CD4-positive, CD25-positive, alpha-beta regulatory T cell (primary cell): ENCODE data around the gene JDP2. TPM values are rescaled to one million over a fixed set of nuclear protein-coding genes. Genes with fewer than 3 reads are reported as not detected.

Experiments
- ATAC-seq, 2 donors: fragments of 150-1000 bp; cut with Tn5 transposase; one replicate each; pipeline ENCODE4 v1.10.0; 2021; ENCODE audit warnings: low read depth in 2 of 2, moderate number of reproducible peaks in 2 of 2, moderate library complexity in 1 of 2
- DNase-seq, 3 donors: peaks; one replicate each; pipeline versions ENCODE4 v3.0.0 to v3.0.0-alpha.2; 2012 to 2022; ENCODE audit warnings: mixed read lengths in 1 of 3
- H3K27ac ChIP-seq: one replicate; pipeline ENCODE4 v1.7.0; 2013; ENCODE audit warnings: mild to moderate bottlenecking, low read length; ENCODE audit not compliant: insufficient read depth, poor library complexity, severe bottlenecking
- H3K27me3 ChIP-seq: one replicate; pipeline ENCODE4 v1.7.0; 2013; ENCODE audit warnings: low read length; ENCODE audit not compliant: control insufficient read depth, insufficient read depth
- H3K36me3 ChIP-seq: one replicate; pipeline ENCODE4 v1.7.0; 2013; ENCODE audit warnings: mild to moderate bottlenecking, low read length, moderate library complexity; ENCODE audit not compliant: control insufficient read depth, insufficient read depth
- H3K4me1 ChIP-seq: 2 replicates; pipeline ENCODE4 v1.7.0; 2013; ENCODE audit warnings: mild to moderate bottlenecking, low read length; ENCODE audit not compliant: insufficient read depth, control insufficient read depth, poor library complexity, severe bottlenecking
- H3K4me3 ChIP-seq: one replicate; pipeline ENCODE4 v1.7.0; 2013; ENCODE audit warnings: low read depth, mild to moderate bottlenecking, low read length, moderate library complexity
- H3K9me3 ChIP-seq, 2 experiments: 1 replicate in 1 of 2; 2 replicates in 1 of 2; pipeline ENCODE4 v1.7.0; 2013; ENCODE audit warnings: low read length in 2 of 2, mild to moderate bottlenecking in 1 of 2, moderate library complexity in 1 of 2; ENCODE audit not compliant: control insufficient read depth in 2 of 2
- H3K27ac Mint-ChIP-seq, 3 donors: one replicate each; pipeline ENCODE4 v1.8.0; 2020 to 2022; ENCODE audit warnings: mild to moderate bottlenecking in 3 of 3, mixed read lengths in 3 of 3, moderate library complexity in 2 of 3
- H3K27me3 Mint-ChIP-seq: one replicate; pipeline ENCODE4 v1.8.0; 2022; ENCODE audit warnings: mild to moderate bottlenecking, mixed read lengths
- H3K36me3 Mint-ChIP-seq: one replicate; pipeline ENCODE4 v1.8.0; 2020; ENCODE audit warnings: mixed read lengths
- H3K4me1 Mint-ChIP-seq, 4 donors: one replicate each; pipeline ENCODE4 v1.8.0; 2020 to 2022; ENCODE audit warnings: mixed read lengths in 4 of 4, mild to moderate bottlenecking in 1 of 4
- H3K4me3 Mint-ChIP-seq, 4 donors: one replicate each; pipeline ENCODE4 v1.8.0; 2020 to 2022; ENCODE audit warnings: mild to moderate bottlenecking in 4 of 4, mixed read lengths in 4 of 4, moderate library complexity in 3 of 4
- H3K9me3 Mint-ChIP-seq, 7 donors: one replicate each; pipeline ENCODE4 v1.8.0; 2020 to 2022; ENCODE audit warnings: mixed read lengths in 7 of 7, mild to moderate bottlenecking in 3 of 7, moderate library complexity in 2 of 7
- polyA plus RNA-seq, 4 donors: library from polyadenylated mRNA; unstranded; fragments of 300-500 nt; fragmentation: Illumina TruSeq; gene quantifications; one replicate each; pipeline ENCODE4 v1.2.3, GENCODE V29; 2021
- total RNA-seq: library from RNA; stranded (reverse); gene quantifications from one replicate; pipeline ENCODE4 v1.2.3, GENCODE V29; 2022

Gene JDP2
- total and polyA plus RNA-seq, 5 donors from 2014 or later: 0.62 to 0.79 TPM; not detected in 3

- Mint-ChIP-seq H3K4me3 (no peak overlapping the region), H3K36me3 (no peaks in the 10 kb centered on the region), H3K4me1 (peaks cover 0 to 14% (median 4%) of the 10 kb centered on the region in 4 donors), H3K27me3 (peaks cover 19% of the 10 kb centered on the region), H3K9me3 (no peaks in the 10 kb centered on the region), H3K27ac (no peak overlapping the region)
- no peaks in the 10 kb centered on the region for H3K4me1 ChIP-seq
- ATAC-seq (no peak), DNase-seq (no peak)
- no peaks in the 10 kb centered on the region for H3K27me3 ChIP-seq
- H3K9me3 ChIP-seq: no peaks in the 10 kb centered on the region
- H3K4me3 ChIP-seq: no peak overlapping the region
- H3K27ac ChIP-seq: no peak overlapping the region
- no peaks in the 10 kb centered on the region for H3K36me3 ChIP-seq
These were observed 10.8 kb downstream of the JDP2 start for GRCh38 chr14:75438486-75439080.

GRCh38 chr14:75439989-75440388, 12.2 kb downstream of the JDP2 start:
- Histone ChIP-seq H3K9me3 (no peaks in the 10 kb centered on the region), H3K4me3 (no peak overlapping the region), H3K4me1 (no peaks in the 10 kb centered on the region), H3K36me3 (no peaks in the 10 kb centered on the region), H3K27ac (no peak overlapping the region), H3K27me3 (no peaks in the 10 kb centered on the region)
- Mint-ChIP-seq H3K4me3 (no peak overlapping the region), H3K9me3 (peaks cover 0 to 1% (median 0%) of the 10 kb centered on the region in 7 donors), H3K27me3 (peaks cover 19% of the 10 kb centered on the region), H3K27ac (no peak overlapping the region), H3K4me1 (peaks cover 0 to 13% (median 4%) of the 10 kb centered on the region in 4 donors), H3K36me3 (no peaks in the 10 kb centered on the region)
- DNase-seq: no peak
- no peak for ATAC-seq

- Histone ChIP-seq H3K4me1 (no peaks in the 10 kb centered on the region), H3K27me3 (no peaks in the 10 kb centered on the region), H3K27ac (no peak overlapping the region), H3K36me3 (no peaks in the 10 kb centered on the region), H3K4me3 (no peak overlapping the region), H3K9me3 (no peaks in the 10 kb centered on the region)
- H3K27me3 Mint-ChIP-seq: peaks cover 16% of the 10 kb centered on the region
- H3K4me3 Mint-ChIP-seq: no peak overlapping the region
- H3K9me3 Mint-ChIP-seq: peaks cover 0 to 2% (median 0%) of the 10 kb centered on the region in 7 donors
- ATAC-seq (no peak), DNase-seq (no peak)
- H3K36me3 Mint-ChIP-seq: no peaks in the 10 kb centered on the region
- H3K27ac Mint-ChIP-seq: peak overlapping the region in 1 of 3 donors; percentile 18
- H3K4me1 Mint-ChIP-seq: peaks cover 0 to 4% (median 1%) of the 10 kb centered on the region in 4 donors
These were observed 13.1 kb downstream of the JDP2 start for GRCh38 chr14:75440733-75441477.

GRCh38 chr14:75441728-75442127, 13.9 kb downstream of the JDP2 start:
- Histone ChIP-seq H3K27me3 (no peaks in the 10 kb centered on the region), H3K4me3 (no peak overlapping the region), H3K9me3 (no peaks in the 10 kb centered on the region), H3K4me1 (no peaks in the 10 kb centered on the region), H3K27ac (no peak overlapping the region), H3K36me3 (no peaks in the 10 kb centered on the region)
- DNase-seq (no peak), ATAC-seq (no peak)
- Mint-ChIP-seq H3K36me3 (no peaks in the 10 kb centered on the region), H3K27ac (no peak overlapping the region), H3K4me3 (no peak overlapping the region), H3K9me3 (peaks cover 0 to 2% (median 0%) of the 10 kb centered on the region in 7 donors), H3K27me3 (peaks cover 14% of the 10 kb centered on the region), H3K4me1 (no peaks in the 10 kb centered on the region)

- no peak for ATAC-seq
- Histone ChIP-seq H3K4me3 (no peak overlapping the region), H3K36me3 (no peaks in the 10 kb centered on the region), H3K9me3 (no peaks in the 10 kb centered on the region), H3K27me3 (no peaks in the 10 kb centered on the region), H3K4me1 (no peaks in the 10 kb centered on the region), H3K27ac (no peak overlapping the region)
- peaks cover 14% of the 10 kb centered on the region for H3K27me3 Mint-ChIP-seq
- H3K4me3 Mint-ChIP-seq: no peak overlapping the region
- no peak overlapping the region for H3K27ac Mint-ChIP-seq
- no peaks in the 10 kb centered on the region for H3K4me1 Mint-ChIP-seq
- no peak for DNase-seq
- no peaks in the 10 kb centered on the region for H3K36me3 Mint-ChIP-seq
- H3K9me3 Mint-ChIP-seq: peaks cover 0 to 2% (median 0%) of the 10 kb centered on the region in 7 donors
These were observed 14.3 kb downstream of the JDP2 start for GRCh38 chr14:75442166-75442565.

GRCh38 chr14:75442642-75443041, 14.8 kb downstream of the JDP2 start:
- H3K4me3 ChIP-seq: no peak overlapping the region
- no peak overlapping the region for H3K4me3 Mint-ChIP-seq
- H3K27me3 ChIP-seq: no peaks in the 10 kb centered on the region
- no peaks in the 10 kb centered on the region for H3K36me3 ChIP-seq
- peaks cover 15% of the 10 kb centered on the region for H3K27me3 Mint-ChIP-seq
- H3K27ac ChIP-seq: no peak overlapping the region
- ATAC-seq: no peak
- DNase-seq: no peak
- no peaks in the 10 kb centered on the region for H3K9me3 ChIP-seq
- H3K9me3 Mint-ChIP-seq: peaks cover 0 to 2% (median 0%) of the 10 kb centered on the region in 7 donors
- no peaks in the 10 kb centered on the region for H3K4me1 ChIP-seq
- H3K4me1 Mint-ChIP-seq: no peaks in the 10 kb centered on the region
- H3K36me3 Mint-ChIP-seq: no peaks in the 10 kb centered on the region
- H3K27ac Mint-ChIP-seq: no peak overlapping the region

- Histone ChIP-seq H3K4me1 (no peaks in the 10 kb centered on the region), H3K36me3 (no peaks in the 10 kb centered on the region)
- H3K9me3 Mint-ChIP-seq: peaks cover 0 to 2% (median 0%) of the 10 kb centered on the region in 7 donors
These were observed 15.6 kb downstream of the JDP2 start for GRCh38 chr14:75443203-75443969.

More at GRCh38 chr14:75443203-75443969, 15.6 kb downstream of the JDP2 start:
- Histone ChIP-seq H3K9me3 (no peaks in the 10 kb centered on the region), H3K27me3 (no peaks in the 10 kb centered on the region), H3K27ac (no peak overlapping the region), H3K4me3 (no peak overlapping the region)
- no peak overlapping the region for H3K27ac Mint-ChIP-seq
- peaks cover 22% of the 10 kb centered on the region for H3K27me3 Mint-ChIP-seq
- DNase-seq: no peak
- H3K4me1 Mint-ChIP-seq: no peaks in the 10 kb centered on the region
- ATAC-seq: no peak
- H3K36me3 Mint-ChIP-seq: no peaks in the 10 kb centered on the region
- H3K4me3 Mint-ChIP-seq: no peak overlapping the region
